ENCODE data around the gene RASAL3. TPM values are rescaled to one million over a fixed set of nuclear protein-coding genes. Genes with fewer than 3 reads are reported as not detected.

The RASAL3 gene
- total RNA-seq, 2 donors from 2014 or later: 2.8 to 4.3 TPM

GRCh38 chr19:15424692-15425272 lies 39.6 kb downstream of the RASAL3 start:
- H3K9me3 ChIP-seq: no peaks in the 10 kb centered on the region
- no peak for TF ChIP-seq POLR2A (IDR thresholded peaks at IDR 0.05)
- H3K27me3 ChIP-seq (replicated peaks; ENCODE audit: insufficient read depth): no peaks in the 10 kb centered on the region
- peaks cover 6 to 23% of the 10 kb centered on the region in 2 donors for H3K36me3 ChIP-seq
- intact Hi-C loops (cut with DNase I): no loop called here
- no peak overlapping the region for H3K4me3 ChIP-seq
- DNase-seq (ENCODE audit: low spot score): no peak
- peaks cover 18% of the 10 kb centered on the region for H3K4me1 ChIP-seq (replicated peaks)
- WGBS: 98% methylated on average over 26 of the region's 38 CpGs
- no peak overlapping the region for H3K27ac ChIP-seq

DNA sequence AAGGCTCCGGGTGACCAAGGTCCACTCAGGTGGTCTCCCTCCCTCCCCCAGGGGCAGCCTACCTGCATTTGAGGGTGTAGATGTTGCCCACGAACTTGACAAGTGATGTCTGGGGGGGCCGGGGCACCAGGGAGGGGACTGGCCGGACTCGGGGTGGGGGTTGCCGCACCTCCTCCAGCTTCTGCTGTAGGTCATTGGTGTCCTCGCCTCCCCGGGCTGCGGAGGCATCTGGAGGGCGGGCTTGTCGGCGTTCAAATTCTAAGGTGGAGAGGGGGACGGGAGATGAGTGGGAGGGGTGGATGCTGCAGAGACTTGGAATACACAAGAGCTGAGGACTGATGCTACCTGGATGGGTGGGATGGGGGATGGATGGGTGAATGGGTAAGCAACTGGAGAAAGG lies 40.2 kb downstream of the RASAL3 start:
- Histone ChIP-seq H3K27ac (peak overlapping the region in 1 of 2 donors; percentile 80), H3K27me3 (replicated peaks; ENCODE audit: insufficient read depth) (no peaks in the 10 kb centered on the region), H3K4me1 (replicated peaks) (peaks cover 18% of the 10 kb centered on the region), H3K36me3 (peaks cover 6 to 17% of the 10 kb centered on the region in 2 donors), H3K9me3 (no peaks in the 10 kb centered on the region), H3K4me3 (no peak overlapping the region)
- no peak for DNase-seq (ENCODE audit: low spot score)
- TF ChIP-seq POLR2A (IDR thresholded peaks at IDR 0.05) (no peak), POLR2AphosphoS5 (IDR thresholded peaks at IDR 0.05) (no peak)
- TF ChIP-seq, protein P1, sequence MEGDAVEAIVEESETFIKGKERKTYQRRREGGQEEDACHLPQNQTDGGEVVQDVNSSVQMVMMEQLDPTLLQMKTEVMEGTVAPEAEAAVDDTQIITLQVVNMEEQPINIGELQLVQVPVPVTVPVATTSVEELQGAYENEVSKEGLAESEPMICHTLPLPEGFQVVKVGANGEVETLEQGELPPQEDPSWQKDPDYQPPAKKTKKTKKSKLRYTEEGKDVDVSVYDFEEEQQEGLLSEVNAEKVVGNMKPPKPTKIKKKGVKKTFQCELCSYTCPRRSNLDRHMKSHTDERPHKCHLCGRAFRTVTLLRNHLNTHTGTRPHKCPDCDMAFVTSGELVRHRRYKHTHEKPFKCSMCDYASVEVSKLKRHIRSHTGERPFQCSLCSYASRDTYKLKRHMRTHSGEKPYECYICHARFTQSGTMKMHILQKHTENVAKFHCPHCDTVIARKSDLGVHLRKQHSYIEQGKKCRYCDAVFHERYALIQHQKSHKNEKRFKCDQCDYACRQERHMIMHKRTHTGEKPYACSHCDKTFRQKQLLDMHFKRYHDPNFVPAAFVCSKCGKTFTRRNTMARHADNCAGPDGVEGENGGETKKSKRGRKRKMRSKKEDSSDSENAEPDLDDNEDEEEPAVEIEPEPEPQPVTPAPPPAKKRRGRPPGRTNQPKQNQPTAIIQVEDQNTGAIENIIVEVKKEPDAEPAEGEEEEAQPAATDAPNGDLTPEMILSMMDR (IDR thresholded peaks at IDR 0.05): no peak
- intact Hi-C loops (cut with DNase I): no loop called here
- 96% methylated on average over 13 of the region's 13 CpGs for WGBS

DNA sequence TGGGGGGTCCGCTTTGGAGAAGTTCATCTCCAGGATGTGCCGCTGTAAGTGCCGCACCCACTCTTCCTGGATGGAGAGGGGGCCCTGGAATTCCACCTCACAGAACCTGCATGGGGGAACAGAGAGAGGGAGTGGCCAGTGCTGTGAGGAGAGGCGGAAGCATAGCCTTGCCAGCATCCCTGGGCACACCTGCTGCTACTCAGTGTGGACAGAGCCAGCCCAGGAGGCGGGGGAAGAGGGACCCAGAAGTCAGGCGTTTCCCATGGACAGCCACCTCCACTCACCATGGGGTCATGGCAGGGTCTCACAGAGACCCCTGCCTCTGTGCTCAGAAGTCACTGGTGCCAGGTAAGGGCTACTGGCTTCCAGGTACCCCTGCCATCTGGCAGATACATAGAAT lies 41.2 kb downstream of the RASAL3 start:
- H3K27ac ChIP-seq: peak overlapping the region in 1 of 2 donors; percentile 80
- intact Hi-C loops (cut with DNase I): no loop called here
- H3K27me3 ChIP-seq (replicated peaks; ENCODE audit: insufficient read depth): no peaks in the 10 kb centered on the region
- H3K4me1 ChIP-seq (replicated peaks): peaks cover 18% of the 10 kb centered on the region
- no peak overlapping the region for H3K4me3 ChIP-seq
- no peak for TF ChIP-seq POLR2A (IDR thresholded peaks at IDR 0.05)
- TF ChIP-seq, protein P1 (IDR thresholded peaks at IDR 0.05): no peak
- TF ChIP-seq POLR2AphosphoS5 (IDR thresholded peaks at IDR 0.05): no peak
- 99% methylated on average over 5 of the region's 6 CpGs for WGBS
- DNase-seq (ENCODE audit: low spot score): no peak
- no peaks in the 10 kb centered on the region for H3K9me3 ChIP-seq
- H3K36me3 ChIP-seq: peaks cover 6 to 13% of the 10 kb centered on the region in 2 donors

- H3K36me3 ChIP-seq: peaks cover 6 to 13% of the 10 kb centered on the region in 2 donors
- WGBS: 85% methylated on average over 22 of the region's 22 CpGs
Measured at GRCh38 chr19:15422296-15423075, 41.9 kb downstream of the RASAL3 start.

DNA sequence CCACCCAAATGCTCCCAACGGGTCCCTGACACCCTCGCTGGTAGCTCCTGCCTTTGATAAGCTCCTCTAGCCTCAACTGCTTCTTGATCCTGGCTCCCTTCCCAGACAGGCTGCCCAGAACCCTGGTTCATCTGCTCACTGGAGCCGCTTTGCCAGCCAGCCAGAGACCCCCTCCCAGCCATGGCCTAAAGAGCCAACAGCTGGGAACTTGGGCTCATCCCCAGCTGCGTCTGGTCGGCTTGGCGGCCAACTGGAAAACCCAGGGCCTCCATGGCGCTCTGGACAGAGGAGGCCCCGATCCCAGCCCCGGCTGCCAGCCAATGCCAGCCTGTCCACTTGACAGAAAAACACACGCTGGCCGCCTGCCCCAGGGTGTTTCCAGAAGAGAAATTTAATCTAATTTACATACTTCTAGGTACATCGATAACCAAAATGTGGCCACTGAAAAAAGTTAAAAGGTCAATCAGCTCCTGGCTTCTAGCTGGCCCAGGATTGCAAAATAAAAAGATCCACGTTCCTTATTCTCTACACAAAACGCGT lies 42.6 kb downstream of the RASAL3 start:
- H3K4me1 ChIP-seq (replicated peaks): peaks cover 23% of the 10 kb centered on the region
- WGBS: 39% methylated on average over 15 of the region's 15 CpGs

More at GRCh38 chr19:15422296-15423075, 41.9 kb downstream of the RASAL3 start:
- H3K27ac ChIP-seq: peak overlapping the region; percentile 65 to 80
- intact Hi-C loops (cut with DNase I): no loop called here
- no peaks in the 10 kb centered on the region for H3K27me3 ChIP-seq (replicated peaks; ENCODE audit: insufficient read depth)
- H3K9me3 ChIP-seq: no peaks in the 10 kb centered on the region
- peaks cover 18% of the 10 kb centered on the region for H3K4me1 ChIP-seq (replicated peaks)
- H3K4me3 ChIP-seq: no peak overlapping the region
- TF ChIP-seq, protein P1 (IDR thresholded peaks at IDR 0.05): no peak
- TF ChIP-seq POLR2AphosphoS5 (IDR thresholded peaks at IDR 0.05): no peak
- no peak for TF ChIP-seq POLR2A (IDR thresholded peaks at IDR 0.05)
- no peak for DNase-seq (ENCODE audit: low spot score)

More for the DNA sequence above, 42.6 kb downstream of the RASAL3 start:
- TF ChIP-seq, protein P1 (IDR thresholded peaks at IDR 0.05): no peak
- TF ChIP-seq POLR2AphosphoS5 (IDR thresholded peaks at IDR 0.05) (no peak), POLR2A (IDR thresholded peaks at IDR 0.05) (no peak)
- peaks cover 6 to 13% of the 10 kb centered on the region in 2 donors for H3K36me3 ChIP-seq
- H3K27ac ChIP-seq: peak overlapping the region; percentile 65 to 80
- H3K9me3 ChIP-seq: no peaks in the 10 kb centered on the region
- intact Hi-C loops (cut with DNase I): no loop called here
- no peak overlapping the region for H3K4me3 ChIP-seq
- no peaks in the 10 kb centered on the region for H3K27me3 ChIP-seq (replicated peaks; ENCODE audit: insufficient read depth)
- DNase-seq (ENCODE audit: low spot score): peak; percentile 45
